ENCODE results near the gene THUMPD3. TPM values are rescaled to one million over a fixed set of nuclear protein-coding genes. Genes with fewer than 3 reads are reported as not detected.

THUMPD3 gene
- total RNA-seq, 4 donors from 2014 or later: 31.8 to 42.3 (median 34.5) TPM

- intact Hi-C loops (cut with DNase I): no loop called here
- WGBS, 2 donors: 82 to 89% methylated on average over 1 of the region's 1 CpG
- no peaks in the 10 kb centered on the region for H3K27me3 ChIP-seq
- no peaks in the 10 kb centered on the region for H3K36me3 ChIP-seq
- H3K4me3 ChIP-seq (replicated peaks in 1 of 3): no peak overlapping the region
- no peak overlapping the region for H3K27ac ChIP-seq
- DNase-seq: no peak
- peaks cover 23 to 53% of the 10 kb centered on the region in 2 donors for H3K4me1 ChIP-seq
- no peaks in the 10 kb centered on the region for H3K9me3 ChIP-seq
- TF ChIP-seq CTCF (IDR thresholded peaks at IDR 0.05) (no peak), POLR2A (IDR thresholded peaks at IDR 0.05) (no peak)
Measured at GRCh38 chr3:9408546-9408945, 45.7 kb downstream of the THUMPD3 start.

DNA sequence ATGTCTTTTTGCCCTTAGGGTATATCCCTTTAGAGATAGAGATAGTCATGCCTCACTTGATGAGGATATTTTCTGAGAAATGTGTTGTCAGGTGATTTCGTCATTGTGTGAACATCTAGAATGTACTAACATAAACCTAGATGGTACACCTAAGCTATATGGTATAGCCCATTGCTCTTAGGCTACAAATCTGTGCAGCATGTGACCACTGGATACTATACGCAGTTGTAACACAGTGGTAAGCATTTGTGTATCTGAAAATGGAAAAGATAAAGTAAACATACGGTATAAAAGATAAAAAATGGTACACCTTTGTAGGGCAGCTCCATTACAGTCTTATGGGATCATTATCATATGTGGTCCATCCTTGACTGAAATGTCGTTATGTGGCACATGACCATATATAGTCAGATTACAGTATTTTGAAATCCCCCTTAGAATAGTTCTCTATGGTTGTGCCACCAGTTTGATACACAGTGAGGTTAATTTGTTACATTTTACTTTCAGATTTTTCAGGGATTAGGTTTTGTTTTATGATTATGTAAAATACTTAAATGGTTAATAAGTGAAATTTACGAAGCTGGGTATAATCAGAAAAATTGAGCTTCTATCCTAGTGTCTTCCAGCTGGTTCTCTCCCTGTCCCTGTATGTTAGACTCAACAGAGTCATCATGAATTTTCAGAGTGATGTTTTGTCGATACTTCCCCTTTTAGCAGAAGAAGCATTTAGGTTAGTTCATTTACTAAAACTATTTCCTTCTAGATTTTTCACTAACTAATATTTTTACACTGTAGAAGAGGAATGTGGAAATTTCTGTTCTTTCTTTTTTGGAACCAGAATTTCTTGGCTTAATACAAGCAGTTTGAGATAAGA, 47.4 kb downstream of the THUMPD3 start:
- DNase-seq: no peak
- Histone ChIP-seq H3K27ac (no peak overlapping the region), H3K4me1 (peaks cover 7 to 45% of the 10 kb centered on the region in 2 donors), H3K4me3 (replicated peaks in 1 of 3) (no peak overlapping the region), H3K27me3 (no peaks in the 10 kb centered on the region), H3K9me3 (no peaks in the 10 kb centered on the region), H3K36me3 (no peaks in the 10 kb centered on the region)
- TF ChIP-seq POLR2A (IDR thresholded peaks at IDR 0.05) (no peak), CTCF (IDR thresholded peaks at IDR 0.05) (no peak)
- intact Hi-C loops (cut with DNase I): no loop called here
- WGBS, 2 donors: 88 to 92% methylated on average over 6 of the region's 6 CpGs

GRCh38 chr3:9411302-9411701, 48.4 kb downstream of the THUMPD3 start:
- Histone ChIP-seq H3K27ac (no peak overlapping the region), H3K9me3 (no peaks in the 10 kb centered on the region), H3K4me3 (replicated peaks in 1 of 3) (no peak overlapping the region), H3K27me3 (no peaks in the 10 kb centered on the region), H3K36me3 (no peaks in the 10 kb centered on the region), H3K4me1 (peaks cover 11 to 41% of the 10 kb centered on the region in 2 donors)
- WGBS, 2 donors: 91 to 96% methylated on average over 1 of the region's 1 CpG
- TF ChIP-seq POLR2A (IDR thresholded peaks at IDR 0.05): no peak
- TF ChIP-seq CTCF (IDR thresholded peaks at IDR 0.05): no peak
- intact Hi-C loops (cut with DNase I): no loop called here
- no peak for DNase-seq

- H3K27me3 ChIP-seq: no peaks in the 10 kb centered on the region
- H3K4me3 ChIP-seq (replicated peaks in 1 of 3): no peak overlapping the region
- TF ChIP-seq CTCF (IDR thresholded peaks at IDR 0.05) (no peak), POLR2A (IDR thresholded peaks at IDR 0.05) (no peak)
- 78 to 88% methylated on average over 1 of the region's 1 CpG for WGBS, 2 donors
- H3K9me3 ChIP-seq: no peaks in the 10 kb centered on the region
- no peak for DNase-seq
- intact Hi-C loops (cut with DNase I): no loop called here
- peaks cover 9 to 38% of the 10 kb centered on the region in 2 donors for H3K4me1 ChIP-seq
- no peaks in the 10 kb centered on the region for H3K36me3 ChIP-seq
- no peak overlapping the region for H3K27ac ChIP-seq
Measured at GRCh38 chr3:9412293-9412692, 49.4 kb downstream of the THUMPD3 start.

GRCh38 chr3:9414826-9415225, 52.0 kb downstream of the THUMPD3 start:
- H3K4me1 ChIP-seq: peaks cover 8 to 34% of the 10 kb centered on the region in 2 donors
- intact Hi-C loops (cut with DNase I): no loop called here
- DNase-seq: no peak

More at GRCh38 chr3:9414826-9415225, 52.0 kb downstream of the THUMPD3 start:
- Histone ChIP-seq H3K9me3 (no peaks in the 10 kb centered on the region), H3K27ac (no peak overlapping the region), H3K36me3 (no peaks in the 10 kb centered on the region), H3K4me3 (replicated peaks in 1 of 3) (no peak overlapping the region), H3K27me3 (no peaks in the 10 kb centered on the region)
- no peak for TF ChIP-seq POLR2A (IDR thresholded peaks at IDR 0.05)
- TF ChIP-seq CTCF (IDR thresholded peaks at IDR 0.05): no peak
